Cardiac septum (tissue), 1 donor: Measurements from ENCODE around the gene YY2. TPM values are rescaled to one million over a fixed set of nuclear protein-coding genes. Genes with fewer than 3 reads are reported as not detected.
"Not testable (repeated sequence)": the region's sequence is repeated elsewhere in the genome, so short reads cannot be mapped to it uniquely, and the experiment has no call there.

Experiments
- DNase-seq: peaks from one replicate; pipeline ENCODE4 v3.0.0-alpha.2; 2020; ENCODE audit warnings: low spot score
- intact Hi-C: fragments of 100-400 bp; cut with DNase I; formaldehyde crosslinking; loops from one replicate; pipeline ENCODE4 v1.14.0; 2022
- total RNA-seq: library from RNA; stranded (reverse); fragmentation: NEBNext Ultra II Directional; extraction: Animal tissue kit (Norgen Biotek cat#: 25700); gene quantifications from one replicate; pipeline ENCODE4 v1.2.1, GENCODE V29; 2021
- donor health status: DM: no; HTN: no; CAD: no.

The YY2 gene
- total RNA-seq, 1 donor from 2014 or later = 0.97 TPM

GRCh38 chrX:21870494-21870893 is 14.7 kb downstream of the YY2 start:
- intact Hi-C loops = no loop called here
- no peak for DNase-seq

- DNase-seq = no peak
Observed at GRCh38 chrX:21873063-21873775, 17.4 kb downstream of the YY2 start.

GRCh38 chrX:21874182-21874581 is 18.4 kb downstream of the YY2 start:
- intact Hi-C loops, DNase-seq: not testable (repeated sequence)

More at GRCh38 chrX:21873063-21873775, 17.4 kb downstream of the YY2 start:
- intact Hi-C loops = no loop called here

- DNase-seq = no peak
- intact Hi-C loops = no loop called here
Observed at GRCh38 chrX:21875013-21875412, 19.2 kb downstream of the YY2 start.

GRCh38 chrX:21881881-21882574 is 26.2 kb downstream of the YY2 start:
- DNase-seq = no peak

GRCh38 chrX:21883258-21883657 is 27.5 kb downstream of the YY2 start:
- intact Hi-C loops = no loop called here

More at GRCh38 chrX:21881881-21882574, 26.2 kb downstream of the YY2 start:
- intact Hi-C loops = no loop called here

GRCh38 chrX:21885568-21885967 is 29.8 kb downstream of the YY2 start:
- intact Hi-C loops = no loop called here
- DNase-seq = no peak

More at GRCh38 chrX:21883258-21883657, 27.5 kb downstream of the YY2 start:
- no peak for DNase-seq

GRCh38 chrX:21905313-21905712 is 49.5 kb downstream of the YY2 start:
- no peak for DNase-seq
- intact Hi-C loops = no loop called here

GRCh38 chrX:21905953-21906352 is 50.2 kb downstream of the YY2 start:
- intact Hi-C loops = no loop called here

GRCh38 chrX:21907260-21907659 is 51.5 kb downstream of the YY2 start:
- DNase-seq = no peak
- intact Hi-C loops = no loop called here

More at GRCh38 chrX:21905953-21906352, 50.2 kb downstream of the YY2 start:
- DNase-seq = no peak

Other genes with a start within 250 kb of the YY2 start
- 9.1 TPM for gene KLHL34, start 197.7 kb upstream of the YY2 start, total RNA-seq
- 732 TPM for gene SMPX, start 97.9 kb upstream of the YY2 start, total RNA-seq
- gene MBTPS2, start 16.4 kb upstream of the YY2 start, total RNA-seq = 11.2 TPM
- 74.9 TPM for gene SMS, start 84.7 kb downstream of the YY2 start, total RNA-seq
- gene PHEX, start 176.3 kb downstream of the YY2 start, total RNA-seq = 0.11 TPM